HG02678 (cell line): ENCODE data around the gene PPP1R14B.

ENCODE experiments used
- ATAC-seq: cut with Tn5 transposase; IDR thresholded peaks from one replicate; pipeline ENCODE4 v1.9.1; 2021; ENCODE audit warnings: mild to moderate bottlenecking, moderate library complexity; ENCODE audit not compliant: unreplicated experiment

Gene PPP1R14B

GRCh38 chr11:64218628-64219353 lies 28.0 kb downstream of the PPP1R14B start:
- no peak for ATAC-seq

- ATAC-seq = no peak
Measured at GRCh38 chr11:64216879-64217278, 29.9 kb downstream of the PPP1R14B start.

- ATAC-seq = no peak
Measured at GRCh38 chr11:64211181-64211872, 35.4 kb downstream of the PPP1R14B start.

- ATAC-seq = no peak
Measured at GRCh38 chr11:64210301-64211020, 36.3 kb downstream of the PPP1R14B start.

- no peak for ATAC-seq
Measured at GRCh38 chr11:64209563-64209843, 37.2 kb downstream of the PPP1R14B start.

- ATAC-seq = no peak
Measured at GRCh38 chr11:64208796-64209562, 37.8 kb downstream of the PPP1R14B start.

GRCh38 chr11:64208086-64208795 lies 38.5 kb downstream of the PPP1R14B start:
- ATAC-seq = no peak

GRCh38 chr11:64207256-64208085 lies 39.3 kb downstream of the PPP1R14B start:
- peak; percentile 57 for ATAC-seq

GRCh38 chr11:64206457-64207255 lies 40.1 kb downstream of the PPP1R14B start, which contains the start of gene FERMT3:
TSS of gene FERMT3 (plus strand) at chr11:64206721. CDS start at chr11:64207365, 644 bp downstream.
- peak; percentile 44 for ATAC-seq

GRCh38 chr11:64204464-64204989 lies 42.2 kb downstream of the PPP1R14B start:
- no peak for ATAC-seq

GRCh38 chr11:64204080-64204440 lies 42.7 kb downstream of the PPP1R14B start:
- ATAC-seq = no peak

GRCh38 chr11:64203421-64204079 lies 43.2 kb downstream of the PPP1R14B start:
- ATAC-seq = no peak

GRCh38 chr11:64202992-64203391 lies 43.8 kb downstream of the PPP1R14B start:
- no peak for ATAC-seq

- ATAC-seq = no peak
Measured at GRCh38 chr11:64201543-64201942, 45.2 kb downstream of the PPP1R14B start.

GRCh38 chr11:64198511-64198910 lies 48.2 kb downstream of the PPP1R14B start:
- ATAC-seq = no peak

- no peak for ATAC-seq
Measured at GRCh38 chr11:64196626-64197025, 50.1 kb downstream of the PPP1R14B start.
